ENCODE measurements around the gene GTPBP1.

DNA sequence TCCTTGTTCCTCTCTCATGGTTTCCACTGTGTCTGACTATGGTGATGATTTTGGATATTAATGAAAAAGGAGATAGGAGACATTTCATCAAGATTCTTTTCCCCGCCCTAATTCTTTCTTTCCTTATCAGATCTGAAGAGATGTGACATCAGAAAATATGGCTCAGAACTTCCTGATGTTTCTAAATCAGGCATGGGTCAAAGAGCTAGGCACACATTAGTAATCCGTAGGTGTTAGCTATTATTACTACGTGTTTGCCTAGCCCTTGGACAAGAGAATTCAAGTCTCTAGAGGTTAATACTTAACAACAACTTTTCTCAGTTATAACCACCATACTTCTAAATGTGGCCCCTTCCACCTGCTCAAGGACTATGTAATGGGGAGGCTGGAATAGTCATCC is 10.8 kb upstream of the GTPBP1 start:
- TF ChIP-seq, protein P1, sequence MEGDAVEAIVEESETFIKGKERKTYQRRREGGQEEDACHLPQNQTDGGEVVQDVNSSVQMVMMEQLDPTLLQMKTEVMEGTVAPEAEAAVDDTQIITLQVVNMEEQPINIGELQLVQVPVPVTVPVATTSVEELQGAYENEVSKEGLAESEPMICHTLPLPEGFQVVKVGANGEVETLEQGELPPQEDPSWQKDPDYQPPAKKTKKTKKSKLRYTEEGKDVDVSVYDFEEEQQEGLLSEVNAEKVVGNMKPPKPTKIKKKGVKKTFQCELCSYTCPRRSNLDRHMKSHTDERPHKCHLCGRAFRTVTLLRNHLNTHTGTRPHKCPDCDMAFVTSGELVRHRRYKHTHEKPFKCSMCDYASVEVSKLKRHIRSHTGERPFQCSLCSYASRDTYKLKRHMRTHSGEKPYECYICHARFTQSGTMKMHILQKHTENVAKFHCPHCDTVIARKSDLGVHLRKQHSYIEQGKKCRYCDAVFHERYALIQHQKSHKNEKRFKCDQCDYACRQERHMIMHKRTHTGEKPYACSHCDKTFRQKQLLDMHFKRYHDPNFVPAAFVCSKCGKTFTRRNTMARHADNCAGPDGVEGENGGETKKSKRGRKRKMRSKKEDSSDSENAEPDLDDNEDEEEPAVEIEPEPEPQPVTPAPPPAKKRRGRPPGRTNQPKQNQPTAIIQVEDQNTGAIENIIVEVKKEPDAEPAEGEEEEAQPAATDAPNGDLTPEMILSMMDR (conservative IDR thresholded peaks at IDR 0.05; ENCODE audit: low read length), result no peak
- TF ChIP-seq EZH2phosphoT487 (IDR thresholded peaks at IDR 0.05; ENCODE audit: borderline replicate concordance, low read depth, low read length), result no peak
